ENCODE data around the gene EVC2. TPM values are rescaled to one million over a fixed set of nuclear protein-coding genes. Genes with fewer than 3 reads are reported as not detected.

Gene EVC2
- total RNA-seq, 1 donor from 2014 or later: 7.4 TPM

DNA sequence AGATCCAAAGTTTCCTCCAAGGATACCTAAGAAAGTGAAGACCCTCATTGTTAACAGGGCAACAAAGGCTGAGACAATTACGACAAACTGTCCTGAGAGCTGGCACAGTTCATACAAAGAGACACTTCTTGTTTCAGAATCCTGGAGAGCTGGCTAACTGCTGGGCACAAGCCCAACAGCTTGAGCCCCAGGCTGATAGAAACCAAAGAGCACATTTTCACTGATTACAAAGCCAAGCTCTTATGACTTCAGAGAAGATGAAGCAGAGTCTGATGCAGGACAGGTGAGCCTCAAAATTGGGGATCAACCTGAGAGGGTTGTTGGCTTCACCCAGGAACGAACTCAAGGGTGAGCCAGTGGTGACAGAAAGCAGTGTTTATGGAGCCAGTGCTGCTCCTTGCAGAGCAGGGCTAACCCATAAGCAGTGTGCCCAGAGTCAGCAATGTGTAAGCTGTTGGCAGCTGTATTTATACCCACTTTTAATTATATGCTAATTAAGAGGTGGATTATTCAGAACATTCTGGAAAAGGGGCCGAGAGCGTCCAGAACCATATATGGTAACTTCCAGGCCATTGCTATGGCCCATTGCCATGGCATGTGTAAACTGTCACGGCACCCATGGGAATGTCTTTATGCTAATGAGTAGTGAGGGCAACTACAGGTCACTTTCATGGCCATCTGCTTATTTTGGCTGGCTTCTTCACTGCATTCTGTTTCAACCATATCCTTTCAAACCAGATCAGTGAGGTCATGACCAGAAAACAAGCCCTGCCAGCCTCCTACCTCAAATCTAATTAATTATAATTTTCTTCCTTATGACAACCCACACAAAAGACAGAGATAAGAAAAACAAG is 183.7 kb downstream of the EVC2 start:
- Mint-ChIP-seq H3K27ac (ENCODE audit: unreplicated experiment) (no peak overlapping the region), H3K4me3 (ENCODE audit: unreplicated experiment) (no peak overlapping the region), H3K27me3 (ENCODE audit: unreplicated experiment) (peaks cover 2% of the 10 kb centered on the region), H3K36me3 (ENCODE audit: low read depth, unreplicated experiment) (peaks cover 7% of the 10 kb centered on the region), H3K9me3 (ENCODE audit: unreplicated experiment) (no peaks in the 10 kb centered on the region), H3K4me1 (ENCODE audit: unreplicated experiment) (no peaks in the 10 kb centered on the region)
- TF ChIP-seq, protein P1, sequence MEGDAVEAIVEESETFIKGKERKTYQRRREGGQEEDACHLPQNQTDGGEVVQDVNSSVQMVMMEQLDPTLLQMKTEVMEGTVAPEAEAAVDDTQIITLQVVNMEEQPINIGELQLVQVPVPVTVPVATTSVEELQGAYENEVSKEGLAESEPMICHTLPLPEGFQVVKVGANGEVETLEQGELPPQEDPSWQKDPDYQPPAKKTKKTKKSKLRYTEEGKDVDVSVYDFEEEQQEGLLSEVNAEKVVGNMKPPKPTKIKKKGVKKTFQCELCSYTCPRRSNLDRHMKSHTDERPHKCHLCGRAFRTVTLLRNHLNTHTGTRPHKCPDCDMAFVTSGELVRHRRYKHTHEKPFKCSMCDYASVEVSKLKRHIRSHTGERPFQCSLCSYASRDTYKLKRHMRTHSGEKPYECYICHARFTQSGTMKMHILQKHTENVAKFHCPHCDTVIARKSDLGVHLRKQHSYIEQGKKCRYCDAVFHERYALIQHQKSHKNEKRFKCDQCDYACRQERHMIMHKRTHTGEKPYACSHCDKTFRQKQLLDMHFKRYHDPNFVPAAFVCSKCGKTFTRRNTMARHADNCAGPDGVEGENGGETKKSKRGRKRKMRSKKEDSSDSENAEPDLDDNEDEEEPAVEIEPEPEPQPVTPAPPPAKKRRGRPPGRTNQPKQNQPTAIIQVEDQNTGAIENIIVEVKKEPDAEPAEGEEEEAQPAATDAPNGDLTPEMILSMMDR (IDR thresholded peaks at IDR 0.05; ENCODE audit: unreplicated experiment): no peak
- DNase-seq (ENCODE audit: low spot score): no peak

DNA sequence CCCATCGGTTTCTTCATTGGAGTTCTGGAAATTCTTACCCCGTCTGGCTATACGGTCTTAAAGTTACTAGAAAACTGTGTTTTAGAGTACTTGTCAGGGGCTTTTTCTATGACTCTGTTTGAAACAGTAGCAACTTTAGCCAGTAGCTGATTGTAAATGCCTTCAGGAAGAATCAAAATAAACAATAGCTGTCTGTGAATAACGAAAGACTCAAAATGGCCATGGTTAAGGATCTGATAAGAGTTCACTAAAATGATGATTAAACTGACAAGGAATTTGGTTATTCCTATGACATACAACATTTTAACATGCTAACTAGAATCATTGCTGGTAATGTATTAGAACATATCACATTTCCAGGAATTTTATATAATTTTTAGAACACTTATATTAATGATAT is 191.0 kb downstream of the EVC2 start:
- TF ChIP-seq, protein P1 (IDR thresholded peaks at IDR 0.05; ENCODE audit: unreplicated experiment): no peak
- Mint-ChIP-seq H3K4me3 (ENCODE audit: unreplicated experiment) (no peak overlapping the region), H3K27me3 (ENCODE audit: unreplicated experiment) (no peaks in the 10 kb centered on the region), H3K27ac (ENCODE audit: unreplicated experiment) (no peak overlapping the region), H3K36me3 (ENCODE audit: low read depth, unreplicated experiment) (no peaks in the 10 kb centered on the region), H3K9me3 (ENCODE audit: unreplicated experiment) (peaks cover 4% of the 10 kb centered on the region), H3K4me1 (ENCODE audit: unreplicated experiment) (no peaks in the 10 kb centered on the region)
- no peak for DNase-seq (ENCODE audit: low spot score)

DNA sequence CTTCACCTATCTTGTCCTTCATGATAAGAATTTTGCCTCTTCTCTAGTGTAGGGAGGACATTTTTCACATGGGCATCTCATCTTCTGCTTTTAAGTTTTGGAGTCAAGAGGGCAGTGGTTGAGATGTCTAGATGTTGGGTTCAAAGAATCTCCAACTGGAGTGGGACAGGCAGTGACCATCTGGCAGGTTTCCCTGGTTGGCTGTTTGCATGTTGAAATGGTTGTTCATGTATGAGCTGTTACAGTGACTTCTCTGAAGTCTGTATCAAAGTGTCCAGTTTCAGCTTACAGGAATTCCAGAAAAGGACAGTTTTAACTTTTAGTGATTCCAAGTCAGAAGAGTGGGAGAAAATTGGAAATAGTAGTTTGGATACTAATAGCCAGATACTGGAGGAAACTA is 192.7 kb downstream of the EVC2 start:
- DNase-seq (ENCODE audit: low spot score): no peak
- H3K27me3 Mint-ChIP-seq (ENCODE audit: unreplicated experiment): peaks cover 3% of the 10 kb centered on the region
- no peaks in the 10 kb centered on the region for H3K4me1 Mint-ChIP-seq (ENCODE audit: unreplicated experiment)
- peaks cover 4% of the 10 kb centered on the region for H3K9me3 Mint-ChIP-seq (ENCODE audit: unreplicated experiment)
- TF ChIP-seq, protein P1 (IDR thresholded peaks at IDR 0.05; ENCODE audit: unreplicated experiment): no peak
- H3K4me3 Mint-ChIP-seq (ENCODE audit: unreplicated experiment): peak overlapping the region; percentile 4
- no peak overlapping the region for H3K27ac Mint-ChIP-seq (ENCODE audit: unreplicated experiment)
- H3K36me3 Mint-ChIP-seq (ENCODE audit: low read depth, unreplicated experiment): no peaks in the 10 kb centered on the region

Other genes starting within 250 kb of the EVC2 start
- 14.9 TPM for gene EVC, start 2.6 kb upstream of the EVC2 start, total RNA-seq (ENCODE audit: unreplicated experiment)
- gene CRMP1, start 184.5 kb upstream of the EVC2 start, total RNA-seq (ENCODE audit: unreplicated experiment): 71.2 TPM

Measured in endothelial cell (in vitro differentiated cells).